Chondrocyte (in vitro differentiated cells): ENCODE measurements around the gene DENND1C. TPM values are rescaled to one million over a fixed set of nuclear protein-coding genes. Genes with fewer than 3 reads are reported as not detected.

Experiments used
- DNase-seq: peaks from one replicate; pipeline ENCODE4 v3.0.0; 2021; ENCODE audit warnings: mixed read lengths, low spot score
- H3K27ac Mint-ChIP-seq: one replicate; pipeline ENCODE4 v1.8.0; 2021; ENCODE audit warnings: mild to moderate bottlenecking, moderate library complexity, mixed read lengths; ENCODE audit not compliant: unreplicated experiment
- H3K27me3 Mint-ChIP-seq: 2 replicates; pipeline ENCODE4 v1.8.0; 2021; ENCODE audit warnings: low read depth, mixed read lengths
- H3K36me3 Mint-ChIP-seq: 2 replicates; pipeline ENCODE4 v1.8.0; 2021; ENCODE audit warnings: low read depth, mixed read lengths
- H3K4me1 Mint-ChIP-seq: 2 replicates; pipeline ENCODE4 v1.8.0; 2021; ENCODE audit warnings: low read depth, mild to moderate bottlenecking, mixed read lengths
- H3K4me3 Mint-ChIP-seq: one replicate; pipeline ENCODE4 v1.8.0; 2021; ENCODE audit warnings: mild to moderate bottlenecking, moderate library complexity, mixed read lengths; ENCODE audit not compliant: unreplicated experiment
- H3K9me3 Mint-ChIP-seq: 2 replicates; pipeline ENCODE4 v1.8.0; 2021; ENCODE audit warnings: low read depth, mixed read lengths
- total RNA-seq: library from RNA; stranded (reverse); gene quantifications from 3 replicates; pipeline ENCODE4 v1.2.1, GENCODE V29; 2021
- TF ChIP-seq, protein P1 (sequence below): fragments of 200-600 bp; sonication (generic); IDR thresholded peaks from 2 replicates; pipeline ENCODE4 v1.5.0; 2021; ENCODE audit warnings: antibody characterized with exemption, mild to moderate bottlenecking, moderate library complexity

Gene DENND1C
- total RNA-seq, 1 donor from 2014 or later: not detected

GRCh38 chr19:6473647-6474046 lies 7.9 kb downstream of the DENND1C start:
- Mint-ChIP-seq H3K27me3 (peaks cover 27% of the 10 kb centered on the region), H3K4me1 (peaks cover 6% of the 10 kb centered on the region), H3K36me3 (no peaks in the 10 kb centered on the region), H3K9me3 (no peaks in the 10 kb centered on the region), H3K27ac (no peak overlapping the region), H3K4me3 (no peak overlapping the region)
- DNase-seq: no peak
- TF ChIP-seq, protein P1, sequence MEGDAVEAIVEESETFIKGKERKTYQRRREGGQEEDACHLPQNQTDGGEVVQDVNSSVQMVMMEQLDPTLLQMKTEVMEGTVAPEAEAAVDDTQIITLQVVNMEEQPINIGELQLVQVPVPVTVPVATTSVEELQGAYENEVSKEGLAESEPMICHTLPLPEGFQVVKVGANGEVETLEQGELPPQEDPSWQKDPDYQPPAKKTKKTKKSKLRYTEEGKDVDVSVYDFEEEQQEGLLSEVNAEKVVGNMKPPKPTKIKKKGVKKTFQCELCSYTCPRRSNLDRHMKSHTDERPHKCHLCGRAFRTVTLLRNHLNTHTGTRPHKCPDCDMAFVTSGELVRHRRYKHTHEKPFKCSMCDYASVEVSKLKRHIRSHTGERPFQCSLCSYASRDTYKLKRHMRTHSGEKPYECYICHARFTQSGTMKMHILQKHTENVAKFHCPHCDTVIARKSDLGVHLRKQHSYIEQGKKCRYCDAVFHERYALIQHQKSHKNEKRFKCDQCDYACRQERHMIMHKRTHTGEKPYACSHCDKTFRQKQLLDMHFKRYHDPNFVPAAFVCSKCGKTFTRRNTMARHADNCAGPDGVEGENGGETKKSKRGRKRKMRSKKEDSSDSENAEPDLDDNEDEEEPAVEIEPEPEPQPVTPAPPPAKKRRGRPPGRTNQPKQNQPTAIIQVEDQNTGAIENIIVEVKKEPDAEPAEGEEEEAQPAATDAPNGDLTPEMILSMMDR: no peak

GRCh38 chr19:6472713-6473112 lies 8.9 kb downstream of the DENND1C start:
- DNase-seq: no peak
- Mint-ChIP-seq H3K36me3 (no peaks in the 10 kb centered on the region), H3K4me3 (no peak overlapping the region), H3K9me3 (no peaks in the 10 kb centered on the region), H3K27ac (no peak overlapping the region), H3K27me3 (peaks cover 35% of the 10 kb centered on the region), H3K4me1 (peaks cover 6% of the 10 kb centered on the region)
- TF ChIP-seq, protein P1: no peak

GRCh38 chr19:6471076-6471475 lies 10.5 kb downstream of the DENND1C start:
- TF ChIP-seq, protein P1: no peak
- no peak for DNase-seq
- Mint-ChIP-seq H3K27me3 (peaks cover 45% of the 10 kb centered on the region), H3K4me1 (peaks cover 2% of the 10 kb centered on the region), H3K27ac (no peak overlapping the region), H3K36me3 (no peaks in the 10 kb centered on the region), H3K4me3 (no peak overlapping the region), H3K9me3 (no peaks in the 10 kb centered on the region)

GRCh38 chr19:6470173-6470572 lies 11.4 kb downstream of the DENND1C start:
- TF ChIP-seq, protein P1: no peak
- DNase-seq: no peak
- Mint-ChIP-seq H3K4me3 (no peak overlapping the region), H3K9me3 (no peaks in the 10 kb centered on the region), H3K27me3 (peaks cover 50% of the 10 kb centered on the region), H3K4me1 (no peaks in the 10 kb centered on the region), H3K36me3 (no peaks in the 10 kb centered on the region), H3K27ac (no peak overlapping the region)

DNA sequence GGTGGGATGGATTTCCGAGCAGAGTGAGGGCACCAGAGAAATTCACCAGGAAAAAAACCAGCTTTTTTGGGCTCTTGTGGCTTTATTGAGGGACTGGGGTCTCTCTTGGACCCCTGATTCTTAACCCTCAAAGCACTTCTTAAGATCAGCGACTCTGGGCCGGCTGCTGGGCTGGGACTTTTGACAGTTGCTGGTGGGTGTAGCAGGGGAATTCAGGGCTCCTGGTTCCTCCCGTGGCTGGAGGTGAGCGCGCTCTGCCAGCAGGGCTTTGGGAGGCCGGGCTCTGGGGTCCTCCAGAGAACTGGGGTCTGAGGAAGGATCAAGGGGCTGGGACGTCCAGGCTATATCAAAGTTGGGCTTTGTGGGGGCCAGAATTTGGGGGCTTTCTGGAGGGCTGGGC lies 14.2 kb downstream of the DENND1C start:
- no peaks in the 10 kb centered on the region for H3K36me3 Mint-ChIP-seq
- DNase-seq: no peak
- peaks cover 4% of the 10 kb centered on the region for H3K4me1 Mint-ChIP-seq
- H3K9me3 Mint-ChIP-seq: no peaks in the 10 kb centered on the region
- no peak overlapping the region for H3K4me3 Mint-ChIP-seq
- H3K27me3 Mint-ChIP-seq: peaks cover 56% of the 10 kb centered on the region
- no peak overlapping the region for H3K27ac Mint-ChIP-seq
- TF ChIP-seq, protein P1: no peak
